Muscle layer of duodenum (tissue), 2 donors: ENCODE data around the gene CDC37.
"Not testable (repeated sequence)": the region's sequence is repeated elsewhere in the genome, so short reads cannot be mapped to it uniquely, and the experiment has no call there.

Source experiments
- H3K27ac ChIP-seq: one replicate; pipeline ENCODE4 v1.7.0; 2013; ENCODE audit warnings: mild to moderate bottlenecking, low read length
- H3K27me3 ChIP-seq: one replicate; pipeline ENCODE4 v1.7.0; 2013; ENCODE audit warnings: low read depth, mild to moderate bottlenecking, control low read depth, low read length
- H3K36me3 ChIP-seq, 2 donors: one replicate each; pipeline ENCODE4 v1.7.0; 2013; ENCODE audit warnings: low read length in 2 of 2, control low read depth in 1 of 2, mild to moderate bottlenecking in 1 of 2; ENCODE audit not compliant: insufficient read depth in 2 of 2, control insufficient read depth in 1 of 2
- H3K4me1 ChIP-seq, 2 donors: one replicate each; pipeline ENCODE4 v1.7.0; 2013; ENCODE audit warnings: low read length in 2 of 2, mild to moderate bottlenecking in 2 of 2, control low read depth in 1 of 2, moderate library complexity in 1 of 2; ENCODE audit not compliant: insufficient read depth in 2 of 2, control insufficient read depth in 1 of 2
- H3K4me3 ChIP-seq, 2 donors: one replicate each; pipeline ENCODE4 v1.7.0; 2013; ENCODE audit warnings: low read length in 2 of 2, low read depth in 1 of 2, mild to moderate bottlenecking in 1 of 2
- H3K9me3 ChIP-seq, 2 donors: one replicate each; pipeline ENCODE4 v1.7.0; 2013; ENCODE audit warnings: low read length in 2 of 2, control low read depth in 1 of 2, mild to moderate bottlenecking in 1 of 2; ENCODE audit not compliant: control insufficient read depth in 1 of 2
- donor health status: healthy.

CDC37 gene

DNA sequence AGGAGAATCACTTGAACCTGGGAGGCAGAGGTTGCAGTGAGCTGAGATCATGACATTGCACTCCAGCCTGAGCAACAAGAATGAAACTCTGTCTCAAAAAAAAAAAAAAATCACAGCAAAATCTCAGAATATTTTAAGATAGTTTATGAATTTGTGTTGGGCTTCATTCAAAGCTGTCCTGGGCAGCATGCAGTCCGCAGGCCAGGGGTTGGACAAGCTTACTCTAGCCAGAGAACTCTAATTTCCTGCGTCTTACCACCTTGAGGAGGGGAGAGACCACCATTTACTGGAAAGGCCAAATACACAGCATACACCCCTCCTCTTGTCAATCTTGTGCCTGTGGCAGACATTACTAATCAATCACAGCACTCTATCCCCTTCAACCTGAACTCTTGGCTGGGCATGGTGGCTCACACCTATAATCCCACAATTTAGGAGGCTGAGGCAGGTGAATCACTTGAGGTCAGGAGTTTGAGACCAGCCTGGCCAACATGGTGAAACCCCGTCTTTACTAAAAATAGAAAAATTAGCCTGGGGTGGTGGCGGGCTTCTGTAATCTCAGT is 36.3 kb downstream of the CDC37 start:
- peaks cover 31 to 65% of the 10 kb centered on the region in 2 donors for H3K36me3 ChIP-seq
- H3K9me3 ChIP-seq, H3K4me1 ChIP-seq, H3K27me3 ChIP-seq, H3K4me3 ChIP-seq, H3K27ac ChIP-seq: not testable (repeated sequence)

DNA sequence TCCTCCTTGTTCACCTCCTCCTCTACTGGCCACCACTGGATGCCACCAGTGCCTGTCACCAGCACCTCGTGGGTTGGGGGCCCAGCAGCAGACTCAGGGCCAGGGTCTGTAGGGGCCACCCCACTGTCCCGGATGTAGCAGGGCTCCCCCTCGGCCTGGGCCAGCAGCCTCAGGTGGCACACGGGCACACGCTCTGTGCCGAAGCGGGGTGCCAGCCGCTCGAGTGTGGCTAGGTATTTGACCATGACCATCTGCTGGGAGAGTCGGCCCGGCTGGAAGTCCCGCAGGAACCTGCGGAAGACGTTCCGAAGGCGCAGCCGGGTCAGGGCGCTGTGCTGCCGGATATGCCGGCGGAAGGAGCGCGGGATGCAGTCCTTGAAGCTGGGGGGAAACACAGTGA is 37.8 kb downstream of the CDC37 start:
- H3K9me3 ChIP-seq = no peaks in the 10 kb centered on the region
- H3K36me3 ChIP-seq = peaks cover 37 to 76% of the 10 kb centered on the region in 2 donors
- no peaks in the 10 kb centered on the region for H3K27me3 ChIP-seq
- no peak overlapping the region for H3K4me3 ChIP-seq
- H3K4me1 ChIP-seq = no peaks in the 10 kb centered on the region
- no peak overlapping the region for H3K27ac ChIP-seq

DNA sequence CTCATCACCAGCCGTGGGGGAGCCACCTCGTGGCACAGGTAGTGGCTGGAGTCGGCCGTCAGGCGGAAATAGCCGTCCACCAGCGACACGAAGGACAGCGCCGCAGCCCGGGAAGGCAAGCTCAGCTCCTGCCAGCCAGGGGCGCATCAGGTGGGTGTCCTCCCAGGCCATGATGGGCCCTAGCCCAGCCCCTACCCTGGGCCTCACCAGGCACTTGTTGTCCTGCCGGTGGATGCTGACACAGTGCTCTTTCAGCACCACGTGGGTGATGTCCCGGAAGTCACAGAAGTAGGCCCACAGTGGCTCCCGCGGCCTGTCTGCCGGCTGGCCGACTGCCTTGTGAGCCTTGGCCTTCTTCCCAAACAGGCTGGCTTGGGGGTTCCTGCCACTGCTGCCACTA is 38.7 kb downstream of the CDC37 start:
- Histone ChIP-seq H3K27me3 (no peaks in the 10 kb centered on the region), H3K4me1 (no peaks in the 10 kb centered on the region), H3K9me3 (no peaks in the 10 kb centered on the region), H3K27ac (no peak overlapping the region), H3K36me3 (peaks cover 37 to 76% of the 10 kb centered on the region in 2 donors), H3K4me3 (no peak overlapping the region)

DNA sequence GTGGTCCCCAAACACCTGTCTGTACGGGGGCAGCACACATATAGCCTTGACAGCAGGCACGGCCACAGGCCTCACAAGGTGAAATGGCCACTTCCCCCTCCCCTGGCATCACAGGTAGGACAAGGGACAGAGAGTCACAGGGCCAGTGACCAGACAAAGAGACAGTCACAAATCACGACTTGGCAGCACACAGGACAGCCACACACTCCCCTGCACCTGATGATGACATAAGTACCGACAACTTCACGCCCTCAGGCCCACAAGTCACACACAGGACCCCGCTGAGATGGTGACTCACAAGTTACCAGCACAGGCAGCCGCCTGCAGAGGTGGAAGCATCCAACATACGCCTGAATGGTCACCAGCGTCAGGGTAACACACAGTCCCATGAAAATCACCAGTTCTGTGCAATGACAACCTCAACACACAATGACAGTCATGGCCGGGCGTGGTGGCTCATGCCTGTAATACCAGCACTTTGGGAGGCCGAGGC is 39.5 kb downstream of the CDC37 start:
- Histone ChIP-seq H3K36me3 (peaks cover 37 to 82% of the 10 kb centered on the region in 2 donors), H3K4me3 (no peak overlapping the region), H3K27me3 (no peaks in the 10 kb centered on the region)

DNA sequence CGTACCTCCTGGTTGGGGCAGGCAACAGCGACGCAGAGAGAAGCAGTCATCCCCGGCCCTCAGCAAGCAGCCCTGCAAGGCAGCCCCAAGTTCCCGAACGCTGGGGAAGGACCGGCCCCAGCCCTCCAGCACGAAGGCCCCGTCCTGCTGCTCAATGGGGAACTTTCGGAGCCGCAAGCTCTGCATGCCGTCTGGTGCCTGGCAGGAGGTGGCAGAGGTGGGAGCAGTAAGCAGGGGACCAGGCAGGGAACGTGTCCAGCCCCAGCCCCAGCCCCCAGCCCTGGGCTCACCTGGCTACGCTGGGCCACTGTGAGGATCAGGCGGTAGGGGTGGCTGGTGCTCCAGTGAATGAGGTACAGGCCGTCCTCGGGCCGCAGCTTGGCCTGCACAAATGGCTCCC is 41.1 kb downstream of the CDC37 start:
- H3K9me3 ChIP-seq = no peaks in the 10 kb centered on the region
- no peak overlapping the region for H3K4me3 ChIP-seq
- H3K27me3 ChIP-seq = no peaks in the 10 kb centered on the region
- peaks cover 31 to 83% of the 10 kb centered on the region in 2 donors for H3K36me3 ChIP-seq
- no peak overlapping the region for H3K27ac ChIP-seq
- no peaks in the 10 kb centered on the region for H3K4me1 ChIP-seq

More for the DNA sequence above, 39.5 kb downstream of the CDC37 start:
- H3K27ac ChIP-seq = no peak overlapping the region
- no peaks in the 10 kb centered on the region for H3K9me3 ChIP-seq
- no peaks in the 10 kb centered on the region for H3K4me1 ChIP-seq

DNA sequence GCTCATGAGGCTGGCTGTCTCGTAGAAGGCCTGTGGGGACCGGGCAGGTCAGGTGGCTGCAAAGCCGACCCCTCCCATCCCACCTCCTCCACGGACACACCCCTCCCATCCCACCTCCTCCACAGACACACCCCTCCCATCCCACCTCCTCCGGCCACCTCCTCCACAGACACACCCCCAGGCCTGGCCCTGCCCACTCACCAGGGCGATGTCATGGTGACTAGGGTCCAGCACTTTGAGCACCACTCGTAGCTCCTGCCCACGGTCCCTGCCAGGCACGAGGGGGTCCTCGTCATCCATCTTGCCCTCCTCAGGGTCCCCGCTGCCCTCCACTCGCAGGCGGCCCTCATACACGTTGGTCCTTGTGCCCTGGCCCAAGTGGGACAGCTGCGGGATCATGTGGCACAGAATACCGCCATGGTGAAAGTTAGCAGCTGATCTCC is 41.8 kb downstream of the CDC37 start:
- no peaks in the 10 kb centered on the region for H3K9me3 ChIP-seq
- H3K4me3 ChIP-seq = no peak overlapping the region
- peaks cover 31 to 80% of the 10 kb centered on the region in 2 donors for H3K36me3 ChIP-seq
- no peak overlapping the region for H3K27ac ChIP-seq
- H3K27me3 ChIP-seq = no peaks in the 10 kb centered on the region
- H3K4me1 ChIP-seq = no peaks in the 10 kb centered on the region

DNA sequence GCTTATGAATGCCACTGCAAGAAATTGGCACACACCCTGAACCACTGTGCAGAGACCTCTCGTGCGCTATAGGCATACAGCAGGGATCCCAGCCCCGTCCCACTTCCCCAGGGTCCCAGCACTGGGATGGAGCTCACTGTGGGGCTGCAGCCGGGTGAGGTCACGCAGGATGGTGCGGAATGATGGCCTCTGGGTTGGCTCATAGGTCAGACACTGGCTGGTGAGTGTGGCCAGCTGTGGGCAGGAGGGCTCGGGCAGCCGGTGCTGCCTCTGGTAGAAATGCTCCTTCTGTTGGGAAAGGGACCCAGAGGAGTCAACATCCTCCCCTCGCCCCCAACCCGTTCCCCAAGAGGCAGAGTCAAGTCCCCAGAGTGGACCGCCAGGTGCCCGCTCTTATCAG is 46.9 kb downstream of the CDC37 start:
- Histone ChIP-seq H3K27me3 (no peaks in the 10 kb centered on the region), H3K36me3 (peaks cover 17 to 66% of the 10 kb centered on the region in 2 donors), H3K4me1 (peaks cover 0 to 12% of the 10 kb centered on the region in 2 donors), H3K9me3 (no peaks in the 10 kb centered on the region), H3K27ac (no peak overlapping the region), H3K4me3 (no peak overlapping the region)

DNA sequence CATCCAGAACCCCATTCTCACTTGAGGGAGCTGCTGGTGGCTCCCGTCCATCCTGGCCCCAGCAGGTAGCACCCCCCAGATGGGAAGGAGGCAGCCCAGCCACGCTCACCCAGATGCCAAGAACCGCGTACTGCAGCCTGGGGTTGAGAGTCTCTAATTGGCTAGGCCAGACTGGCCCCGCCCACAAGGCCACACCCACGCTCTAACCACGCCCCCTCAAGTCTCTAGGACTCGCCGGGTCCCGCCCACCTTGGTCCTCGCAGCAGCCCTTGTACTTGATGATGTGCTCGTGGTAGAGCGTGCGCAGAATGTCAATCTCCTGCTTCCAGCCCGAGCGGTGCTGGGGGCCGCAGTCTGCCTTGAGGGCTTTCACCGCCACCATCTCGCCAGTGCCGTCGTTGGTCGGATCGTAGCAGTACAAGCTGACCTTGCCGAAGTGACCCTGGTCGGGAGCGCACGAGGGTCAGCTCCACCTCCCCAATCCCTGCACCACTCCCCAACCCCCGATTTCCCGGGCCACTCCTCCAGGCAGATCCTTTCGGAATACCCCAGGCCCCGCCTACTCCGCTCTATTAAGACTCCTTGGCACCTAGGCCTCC is 49.5 kb downstream of the CDC37 start:
- H3K9me3 ChIP-seq = no peaks in the 10 kb centered on the region
- no peaks in the 10 kb centered on the region for H3K27me3 ChIP-seq
- H3K4me1 ChIP-seq = peaks cover 0 to 12% of the 10 kb centered on the region in 2 donors
- no peak overlapping the region for H3K27ac ChIP-seq
- peaks cover 15 to 67% of the 10 kb centered on the region in 2 donors for H3K36me3 ChIP-seq
- H3K4me3 ChIP-seq = no peak overlapping the region

DNA sequence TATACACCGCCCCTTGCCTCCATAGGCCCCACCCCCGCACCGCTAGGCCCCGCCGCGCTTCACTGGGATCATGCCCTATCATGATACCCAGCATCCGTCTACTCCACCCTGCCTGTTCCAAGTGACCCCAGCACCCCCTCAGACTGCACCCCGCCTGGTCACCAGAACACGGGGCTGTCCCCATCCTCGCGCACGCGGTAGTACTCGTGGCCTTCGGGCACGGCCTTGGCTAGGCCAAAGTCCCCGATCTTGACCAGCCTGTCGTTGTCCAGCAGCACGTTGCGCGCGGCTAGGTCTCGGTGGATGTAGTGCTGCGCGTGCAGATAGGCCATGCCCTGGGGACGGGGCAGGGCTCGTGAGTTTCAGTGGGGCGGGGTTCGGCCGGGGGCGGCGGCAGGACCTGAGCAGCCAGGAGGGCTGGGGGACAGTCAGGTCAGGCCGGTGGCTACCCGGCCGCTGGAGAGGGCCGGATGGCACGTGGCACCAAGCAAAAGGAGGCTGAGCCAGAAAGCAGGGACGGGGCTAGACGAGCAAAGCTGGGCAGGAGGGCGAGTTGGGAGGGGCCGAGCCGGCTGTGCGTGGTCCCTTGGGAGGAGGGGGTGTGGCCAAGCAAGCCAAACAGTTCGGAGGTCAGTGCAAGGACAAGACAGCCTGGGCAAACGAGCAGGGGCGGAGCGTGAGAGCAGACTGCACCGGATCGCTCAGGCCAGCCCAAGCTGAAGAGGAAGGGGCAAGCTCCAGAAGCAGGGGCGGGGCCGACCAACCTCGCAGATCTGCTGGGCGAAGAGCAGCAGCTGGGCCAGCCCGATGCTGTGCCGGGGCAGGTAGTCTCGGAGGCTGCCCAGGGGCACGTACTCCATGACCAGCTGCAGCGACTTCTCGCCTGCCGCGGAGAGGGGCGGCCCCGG is 50.3 kb downstream of the CDC37 start:
- peaks cover 0 to 12% of the 10 kb centered on the region in 2 donors for H3K4me1 ChIP-seq
- no peaks in the 10 kb centered on the region for H3K9me3 ChIP-seq
- peaks cover 15 to 59% of the 10 kb centered on the region in 2 donors for H3K36me3 ChIP-seq
- no peaks in the 10 kb centered on the region for H3K27me3 ChIP-seq
- H3K27ac ChIP-seq = no peak overlapping the region
- peak overlapping the region in 1 of 2 donors; percentile 29 for H3K4me3 ChIP-seq

DNA sequence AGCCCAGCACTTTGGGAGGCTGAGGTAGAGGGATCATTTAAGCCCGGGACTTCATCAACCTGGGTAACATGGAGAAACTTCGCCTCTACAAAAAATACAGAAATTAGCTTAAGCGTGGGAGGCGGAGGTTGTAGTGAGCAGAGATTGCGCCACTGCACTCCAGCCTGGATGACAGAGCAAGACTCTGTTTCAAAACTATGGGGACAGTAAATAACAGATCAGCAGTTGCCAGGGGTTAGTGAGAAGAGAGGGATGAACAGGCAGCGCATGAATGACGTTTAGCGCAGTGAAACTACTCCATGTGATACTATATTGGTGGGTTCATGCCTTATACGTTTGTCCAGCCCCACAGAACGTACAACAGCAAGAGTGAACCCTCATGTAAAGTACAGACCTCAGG is 56.8 kb downstream of the CDC37 start:
- Histone ChIP-seq H3K4me3 (no peak overlapping the region), H3K27me3 (no peaks in the 10 kb centered on the region), H3K27ac (no peak overlapping the region)

DNA sequence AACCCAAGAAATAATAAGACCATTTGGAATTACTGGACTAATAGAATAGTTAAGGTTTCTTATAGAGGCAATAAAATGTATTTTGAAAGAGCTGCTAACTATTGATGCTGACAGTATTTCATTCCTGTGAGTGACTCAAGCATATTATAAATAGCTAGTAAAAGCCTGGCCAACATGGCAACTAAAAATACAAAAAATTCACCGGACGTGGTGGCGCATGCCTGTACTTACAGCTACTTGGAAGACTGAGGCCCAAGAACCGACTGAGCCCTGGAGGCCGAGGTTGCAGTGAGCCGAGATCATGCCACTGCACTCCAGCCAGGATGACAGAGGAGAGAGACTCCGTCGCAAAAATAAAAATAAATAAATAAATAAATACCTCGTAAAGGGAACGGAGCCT is 58.6 kb downstream of the CDC37 start:
- no peaks in the 10 kb centered on the region for H3K4me1 ChIP-seq
- H3K36me3 ChIP-seq = peaks cover 0 to 2% of the 10 kb centered on the region in 2 donors
- no peaks in the 10 kb centered on the region for H3K27me3 ChIP-seq
- no peaks in the 10 kb centered on the region for H3K9me3 ChIP-seq
- H3K27ac ChIP-seq = no peak overlapping the region
- no peak overlapping the region for H3K4me3 ChIP-seq

More for the DNA sequence above, 56.8 kb downstream of the CDC37 start:
- Histone ChIP-seq H3K9me3 (no peaks in the 10 kb centered on the region), H3K36me3 (peaks cover 8 to 14% of the 10 kb centered on the region in 2 donors), H3K4me1 (no peaks in the 10 kb centered on the region)
